NCI-H1694 treated with DMSO at 0.1 percent for 48 hours (cell line): ENCODE results near the gene ATP10A.

Experiments
- DNase-seq: peaks from one replicate; lab custom pipeline; 2025; lab: John Stamatoyannopoulos, UW

Gene ATP10A

DNA sequence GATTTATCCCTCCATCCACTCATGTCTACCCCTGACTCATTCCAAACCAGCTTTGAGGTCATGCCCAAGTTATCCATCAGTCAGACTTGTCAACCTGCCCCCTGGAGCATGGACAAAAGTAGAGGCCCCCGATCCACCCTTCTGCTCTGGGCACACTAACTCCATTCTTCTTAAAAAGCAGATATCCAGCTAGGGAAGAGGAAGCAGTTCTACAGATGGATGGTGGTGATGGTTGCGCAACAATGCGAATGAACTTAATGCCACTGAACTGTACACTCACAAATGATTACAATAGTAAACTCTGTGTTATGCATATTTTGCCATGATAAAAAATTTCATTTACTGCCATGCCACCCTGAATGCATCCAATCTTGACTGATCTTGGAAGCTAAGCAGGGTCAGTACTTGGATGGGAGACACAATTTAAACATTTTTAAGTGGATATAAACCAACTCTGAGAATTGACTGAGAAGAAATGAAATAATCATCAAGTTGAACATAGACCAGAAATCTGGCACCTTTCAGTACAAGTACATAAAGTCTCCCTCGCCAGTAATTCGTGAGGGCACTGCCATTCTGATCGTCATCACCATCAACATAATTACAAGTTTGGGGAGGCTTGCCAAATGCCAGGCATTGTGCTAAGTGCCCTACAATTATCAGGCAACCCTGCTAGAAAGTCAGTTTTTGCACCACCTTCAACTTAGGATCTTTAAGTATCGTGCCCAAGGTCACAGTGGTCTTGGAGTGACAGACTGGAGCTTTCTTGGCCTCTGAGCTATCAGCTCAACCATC is 124.8 kb downstream of the ATP10A start:
- no peak for DNase-seq

DNA sequence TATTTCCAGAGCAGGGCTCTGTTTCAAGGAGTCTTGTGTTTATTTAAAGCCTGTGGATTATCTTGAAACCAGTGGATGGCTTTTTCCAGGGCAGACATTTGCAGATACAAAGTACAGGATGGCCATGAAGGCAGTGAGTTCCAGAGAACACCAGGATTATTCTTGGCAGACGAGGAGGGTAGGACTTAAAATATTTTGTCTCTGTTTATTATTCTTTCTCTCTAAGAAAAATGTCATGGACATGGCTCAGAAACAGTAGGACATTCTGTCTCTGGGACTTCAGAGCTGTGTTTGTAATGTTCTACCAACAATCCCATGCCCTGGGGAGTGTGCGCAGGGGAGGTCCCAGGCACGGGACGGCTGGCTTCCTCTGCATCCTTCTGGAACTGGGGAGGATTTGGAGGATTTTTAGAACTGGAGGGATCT is 125.9 kb downstream of the ATP10A start:
- DNase-seq = no peak

DNA sequence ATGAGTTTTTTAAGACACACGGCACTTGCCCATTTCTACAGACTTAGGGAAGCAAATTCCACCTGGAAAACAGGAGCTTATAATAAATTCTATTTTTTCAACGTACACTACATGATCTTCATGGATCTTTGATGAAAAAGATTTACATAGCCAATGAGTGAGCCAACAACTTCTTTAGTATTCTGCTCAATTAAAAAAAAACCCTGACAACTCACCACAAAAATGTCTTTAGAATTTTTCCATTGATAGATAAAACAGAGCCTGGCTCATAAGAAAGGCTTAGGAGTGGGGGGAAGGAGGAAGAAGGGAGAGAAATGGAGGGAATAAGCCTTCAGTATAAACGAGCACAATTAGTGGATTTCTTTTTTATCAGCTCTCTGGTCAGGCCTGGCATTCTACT is 126.7 kb downstream of the ATP10A start:
- no peak for DNase-seq

DNA sequence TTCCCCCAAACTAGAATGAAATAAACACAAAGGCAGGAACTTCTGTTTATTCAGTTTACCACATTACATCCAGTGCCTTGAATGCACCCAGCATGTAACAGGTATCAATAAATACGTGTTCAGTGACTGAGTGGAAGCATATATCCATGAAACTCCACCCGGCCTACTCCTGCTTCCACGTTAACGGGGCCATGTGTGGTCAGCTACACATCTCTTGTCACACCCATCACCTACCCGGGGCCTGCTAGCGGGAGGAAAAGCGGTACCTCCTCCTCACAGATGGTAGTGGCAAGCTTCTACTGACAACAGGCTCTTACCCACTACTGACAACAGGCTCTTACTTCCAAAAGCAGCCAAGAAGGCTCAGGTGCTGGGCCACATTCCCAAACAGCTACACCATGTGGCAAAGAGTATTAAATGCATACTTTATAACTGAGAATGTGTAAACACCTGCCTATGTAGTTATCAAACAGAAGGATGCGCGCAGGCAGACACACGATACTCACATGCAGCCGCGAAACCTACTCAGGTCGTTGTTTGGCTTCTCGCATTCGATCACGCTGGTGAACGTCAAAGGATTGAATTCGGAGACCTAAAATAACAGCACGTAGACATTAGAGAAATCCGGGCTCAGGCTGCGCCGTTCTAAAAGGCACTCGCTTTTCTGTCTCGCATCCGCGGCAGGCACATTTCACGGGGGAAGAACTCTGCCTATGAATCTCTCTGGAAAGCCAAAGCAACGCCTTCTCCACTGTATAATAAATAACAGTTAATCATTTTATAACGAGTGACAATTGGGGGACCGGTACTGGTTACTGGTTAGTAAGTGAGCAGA is 127.4 kb downstream of the ATP10A start:
- no peak for DNase-seq

DNA sequence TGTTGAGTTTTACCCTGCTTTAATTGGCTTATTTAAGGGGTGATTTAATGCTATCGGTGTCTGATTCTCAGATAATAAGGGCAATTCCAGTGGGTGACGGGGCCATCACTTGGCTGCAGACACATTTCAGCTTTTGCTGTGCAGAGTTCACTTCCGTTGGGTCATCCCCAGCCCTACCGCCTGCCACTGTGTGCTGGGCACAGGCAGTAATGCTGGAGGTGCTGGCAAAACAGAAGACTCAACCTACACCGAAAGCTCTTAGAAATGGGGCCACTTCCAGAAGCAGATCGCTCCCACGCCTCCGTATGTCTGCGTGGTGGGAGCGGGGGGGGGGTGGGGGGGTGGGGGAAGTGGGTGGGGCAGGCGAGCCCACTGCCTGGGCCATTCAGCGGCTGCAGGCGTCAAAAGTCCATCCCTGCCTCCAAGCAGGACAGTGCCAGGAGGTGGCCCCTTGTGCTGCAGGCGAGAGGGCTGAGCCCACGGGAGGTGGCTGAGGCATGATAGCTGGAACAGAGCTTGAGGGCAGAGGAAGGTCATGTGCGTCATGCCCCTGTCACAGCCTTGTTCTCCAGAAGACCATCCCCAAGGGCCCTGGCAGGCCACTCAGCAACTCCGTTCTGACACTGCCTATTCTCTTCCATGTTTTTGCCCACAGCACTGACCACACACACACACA is 128.3 kb downstream of the ATP10A start:
- no peak for DNase-seq

DNA sequence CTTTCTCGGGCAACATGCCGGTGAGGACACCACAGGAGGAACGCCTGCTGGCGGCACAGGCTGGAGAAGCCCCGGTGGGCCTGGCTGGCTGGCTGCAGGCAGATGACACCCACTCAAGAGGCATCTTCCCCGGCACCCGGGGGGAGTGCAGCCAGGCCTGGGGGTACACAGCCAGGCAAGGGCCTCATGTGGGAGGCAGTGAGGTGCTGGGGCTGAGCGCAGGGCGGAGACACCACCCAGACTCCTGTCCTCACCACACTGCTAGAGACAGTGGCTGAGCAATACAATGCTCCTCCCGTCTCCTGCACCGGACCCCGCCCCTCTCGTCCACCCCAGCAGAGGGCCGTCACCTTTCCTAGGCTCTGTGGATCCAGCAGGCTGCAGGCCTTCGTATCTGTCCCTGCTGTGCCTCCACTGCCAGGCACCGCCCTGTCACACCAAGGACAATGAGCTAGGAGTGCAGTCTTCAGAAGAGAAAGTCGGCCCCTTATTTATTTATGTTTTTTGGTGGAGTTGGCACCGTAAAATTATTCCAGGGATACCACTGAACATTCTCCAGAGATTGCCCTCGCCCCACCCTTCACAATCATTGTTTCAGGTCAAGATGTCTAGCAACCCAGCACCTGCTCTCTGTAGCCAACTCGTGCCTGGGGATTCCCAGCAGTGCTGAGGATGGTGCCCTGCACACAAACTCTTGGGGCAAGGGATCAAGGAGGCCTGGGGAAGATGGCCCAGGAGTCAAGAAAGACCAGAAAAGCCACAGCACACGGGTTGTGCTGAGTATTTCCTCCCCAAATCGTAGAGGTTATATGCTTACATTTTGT is 129.1 kb downstream of the ATP10A start:
- DNase-seq = no peak

DNA sequence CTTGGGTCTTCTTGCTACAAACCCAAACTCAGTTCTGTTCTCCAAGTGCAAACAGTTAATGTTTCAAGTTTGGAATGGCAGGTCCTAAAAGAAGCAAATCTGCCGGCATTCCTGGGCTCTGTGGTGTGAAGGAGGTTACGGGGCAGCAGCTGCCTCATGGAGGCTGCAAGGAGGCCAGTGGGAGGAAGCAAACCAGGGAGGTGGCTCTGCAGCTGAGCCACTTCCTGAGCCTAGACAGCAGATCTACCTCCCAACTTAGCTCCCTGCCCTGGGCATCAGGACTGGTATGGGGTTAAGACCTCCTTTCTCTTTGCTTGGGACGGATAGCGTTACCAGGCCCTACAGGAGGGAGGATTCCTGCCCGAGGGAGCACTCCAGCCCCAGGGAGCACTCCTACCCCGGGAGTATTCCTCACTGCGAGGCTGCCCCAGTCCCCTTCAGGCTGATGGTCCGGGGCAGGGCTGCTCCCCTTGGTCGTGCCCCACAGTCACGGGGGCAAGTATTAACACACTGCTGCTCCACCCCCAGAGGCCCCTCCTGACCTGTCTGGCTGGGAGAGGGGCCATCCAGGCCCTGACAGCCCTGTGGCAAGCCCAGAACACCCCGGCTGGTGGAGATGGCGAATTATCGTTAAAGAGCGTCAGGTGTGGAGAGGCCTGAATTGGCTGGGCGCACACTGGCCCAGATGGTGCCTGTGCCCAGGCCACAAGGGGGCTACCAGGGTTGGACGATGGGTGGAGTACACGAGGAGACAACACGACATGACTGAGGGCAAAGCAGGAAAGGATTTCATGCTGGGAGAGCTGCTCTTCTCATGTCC is 129.9 kb downstream of the ATP10A start:
- no peak for DNase-seq

DNA sequence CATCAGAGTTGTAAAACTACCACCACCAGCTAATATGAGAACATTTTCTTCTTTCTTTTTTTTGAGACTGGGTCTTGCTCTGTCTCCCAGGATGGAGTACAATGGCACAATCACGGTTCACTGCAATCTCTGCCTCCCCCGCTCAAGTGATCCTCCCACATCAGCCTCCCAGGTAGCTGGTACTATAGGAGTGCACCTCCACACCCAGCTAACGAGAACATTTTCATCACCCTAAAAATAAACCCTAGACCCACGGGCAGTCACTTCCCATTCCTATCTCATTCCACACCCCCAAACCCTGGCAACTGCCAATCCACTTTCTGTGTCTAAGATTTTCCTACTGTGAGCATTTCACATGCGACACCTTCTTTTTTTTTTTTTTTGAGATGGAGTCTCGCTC is 130.9 kb downstream of the ATP10A start:
- no peak for DNase-seq

DNA sequence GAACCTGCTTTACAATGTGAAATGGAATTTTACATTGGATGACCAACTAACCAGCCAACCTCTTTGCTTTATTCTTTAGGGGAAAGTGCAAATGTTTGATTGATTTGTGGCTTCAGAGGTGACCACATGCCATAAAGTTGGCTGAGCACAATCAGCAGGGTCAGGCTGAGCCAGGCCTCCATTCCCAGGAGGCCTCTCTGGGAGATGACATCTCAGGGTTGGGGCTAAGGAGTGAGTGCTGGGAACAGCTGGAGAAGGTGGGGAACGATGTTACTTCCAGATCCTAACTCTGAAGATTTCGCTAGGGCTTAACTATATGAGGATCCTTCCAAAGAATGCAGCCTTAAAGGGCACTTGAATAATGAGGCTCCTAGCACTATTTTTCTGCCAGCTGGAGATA is 131.7 kb downstream of the ATP10A start:
- DNase-seq = no peak

DNA sequence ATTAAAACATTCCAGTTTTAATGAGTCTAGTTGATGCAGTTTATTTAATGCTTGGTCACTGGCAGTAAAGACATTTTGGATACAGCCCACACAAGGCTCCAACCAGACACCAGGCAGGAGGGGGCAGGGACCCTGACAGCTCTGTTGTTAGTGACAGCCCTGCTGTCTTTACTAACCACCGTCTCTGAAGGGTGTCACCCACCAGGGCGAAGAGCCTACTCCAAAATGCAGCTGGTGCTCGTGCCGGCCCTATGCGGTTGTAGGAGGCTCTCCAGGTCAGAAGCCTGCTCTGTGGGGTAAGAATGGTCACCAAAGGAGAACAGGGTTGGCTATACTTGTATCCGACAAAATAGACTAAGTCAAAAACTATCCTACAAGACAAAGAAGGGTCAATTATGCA is 132.2 kb downstream of the ATP10A start:
- no peak for DNase-seq

DNA sequence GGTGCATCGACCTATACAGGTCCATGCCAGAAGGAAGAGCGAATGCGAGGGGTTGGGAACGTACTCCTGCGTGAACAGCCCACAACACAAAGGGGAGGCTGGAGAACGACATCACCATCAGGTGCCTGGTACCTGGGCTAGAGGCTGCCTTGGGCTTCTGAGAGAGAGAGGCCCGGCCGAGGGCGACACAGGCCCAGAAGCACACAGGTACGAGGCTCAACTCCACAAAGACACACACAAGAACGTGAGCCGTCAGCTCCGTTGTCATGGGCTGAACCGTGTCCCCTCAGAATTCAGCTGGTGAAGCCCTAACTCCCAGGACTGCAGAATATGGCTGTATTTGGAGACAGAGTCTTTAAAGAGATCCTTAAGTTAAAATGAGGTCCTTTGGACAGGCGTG is 134.3 kb downstream of the ATP10A start:
- DNase-seq = no peak

DNA sequence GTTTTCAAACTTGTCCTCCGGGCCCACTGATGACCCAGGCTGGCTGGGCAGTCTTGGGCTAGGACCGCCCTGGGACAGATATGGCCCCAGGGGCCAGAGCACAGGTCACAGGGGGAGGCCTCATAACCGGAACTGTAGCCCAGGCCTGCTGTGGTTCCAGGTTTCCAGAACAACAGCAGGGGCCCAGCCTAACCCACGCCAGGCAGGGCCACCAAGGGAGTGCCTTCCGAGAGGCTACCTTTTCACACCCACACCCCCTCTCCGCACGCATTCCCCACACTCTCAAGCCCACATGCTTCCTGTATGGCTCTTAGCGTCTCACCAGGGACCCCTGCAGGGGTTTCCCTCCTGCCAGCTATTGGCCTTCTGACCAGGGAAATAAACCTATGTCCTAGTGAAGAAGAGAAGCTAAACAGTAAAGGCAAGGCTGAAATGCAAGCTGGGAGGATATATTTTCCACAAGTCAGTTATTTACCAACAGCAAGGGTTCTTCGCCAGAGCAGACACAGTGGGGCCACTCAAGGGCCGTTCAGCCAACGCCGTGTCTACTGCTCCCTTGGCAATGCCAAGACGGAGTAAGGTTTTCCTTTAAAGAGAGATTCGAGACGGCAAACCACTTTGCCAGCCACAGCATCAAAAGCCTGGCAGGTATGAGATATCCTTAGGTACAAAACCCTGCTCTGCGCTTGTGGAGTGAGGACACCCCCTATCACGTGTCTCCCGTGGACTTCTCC is 135.1 kb downstream of the ATP10A start:
- no peak for DNase-seq

DNA sequence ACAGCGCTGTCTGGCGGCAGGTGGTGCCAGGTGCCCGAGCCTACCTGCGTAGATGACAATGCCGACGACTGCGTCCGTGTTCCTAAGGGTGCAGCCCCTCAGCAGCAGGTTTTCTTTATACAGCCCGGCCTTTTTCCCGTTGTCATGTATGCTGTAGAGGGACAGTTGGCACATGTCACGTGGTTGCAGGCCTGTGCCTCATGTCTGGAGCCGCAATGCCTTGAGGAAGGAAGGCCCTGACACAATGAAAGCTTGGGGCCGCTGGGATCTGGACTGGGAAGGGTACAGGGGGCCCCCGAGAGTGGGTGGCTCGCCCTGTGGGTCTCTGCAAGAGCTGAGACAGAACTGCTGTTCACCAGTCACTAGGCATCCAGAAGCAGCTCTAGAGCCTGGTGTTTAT is 136.0 kb downstream of the ATP10A start:
- no peak for DNase-seq

DNA sequence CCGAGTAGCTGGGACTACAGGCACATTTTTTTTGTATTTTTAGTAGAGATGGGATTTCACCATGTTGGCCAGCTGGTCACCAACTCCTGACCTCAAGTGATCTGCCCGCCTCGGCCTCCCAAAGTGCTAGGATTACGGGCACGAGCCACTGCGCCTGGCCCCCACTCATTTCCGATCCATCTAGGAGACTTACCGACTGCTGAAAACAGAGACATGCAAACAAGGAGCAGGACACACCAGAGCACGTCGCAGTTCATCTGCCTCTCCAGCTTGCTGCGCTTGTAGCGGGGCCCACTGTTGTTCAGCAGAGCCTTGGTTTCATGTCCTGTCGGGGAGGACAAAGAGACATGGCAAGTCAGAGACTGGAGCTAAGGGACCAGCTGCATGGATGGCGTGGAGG is 137.4 kb downstream of the ATP10A start:
- no peak for DNase-seq

DNA sequence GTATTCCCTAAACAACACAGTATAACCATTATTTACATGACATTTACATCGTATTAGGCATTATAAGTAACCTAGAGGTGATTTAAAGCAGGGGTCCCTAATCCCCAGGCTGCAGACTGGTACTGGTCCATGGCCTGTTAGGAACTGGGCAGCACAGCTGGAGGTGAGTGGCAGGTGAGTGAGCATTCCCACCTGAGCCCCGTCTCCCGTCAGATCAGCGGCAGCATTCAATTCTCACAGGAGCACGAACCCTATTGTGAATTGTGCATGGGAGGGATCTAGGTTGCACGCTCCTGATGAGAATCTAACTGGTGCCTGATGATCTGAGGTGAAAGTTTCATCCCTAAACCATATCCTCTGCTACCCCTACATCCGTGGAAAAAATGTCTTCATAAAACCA is 138.2 kb downstream of the ATP10A start:
- no peak for DNase-seq

DNA sequence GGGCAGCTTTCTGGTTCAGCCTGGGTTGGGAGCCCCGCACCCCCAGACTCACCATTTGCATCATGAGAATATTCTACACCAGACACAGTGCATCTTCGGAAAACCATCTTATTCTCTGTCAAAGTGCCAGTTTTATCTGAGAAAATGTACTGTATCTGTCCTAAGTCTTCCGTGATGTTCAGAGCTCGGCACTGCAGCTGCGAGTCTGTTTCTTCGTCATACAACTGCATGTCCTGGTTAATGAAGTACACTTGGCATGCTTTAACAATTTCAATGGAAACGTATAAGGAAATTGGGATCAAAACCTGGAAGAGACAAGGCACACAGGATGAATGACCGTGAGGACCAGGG is 141.5 kb downstream of the ATP10A start:
- DNase-seq = no peak

DNA sequence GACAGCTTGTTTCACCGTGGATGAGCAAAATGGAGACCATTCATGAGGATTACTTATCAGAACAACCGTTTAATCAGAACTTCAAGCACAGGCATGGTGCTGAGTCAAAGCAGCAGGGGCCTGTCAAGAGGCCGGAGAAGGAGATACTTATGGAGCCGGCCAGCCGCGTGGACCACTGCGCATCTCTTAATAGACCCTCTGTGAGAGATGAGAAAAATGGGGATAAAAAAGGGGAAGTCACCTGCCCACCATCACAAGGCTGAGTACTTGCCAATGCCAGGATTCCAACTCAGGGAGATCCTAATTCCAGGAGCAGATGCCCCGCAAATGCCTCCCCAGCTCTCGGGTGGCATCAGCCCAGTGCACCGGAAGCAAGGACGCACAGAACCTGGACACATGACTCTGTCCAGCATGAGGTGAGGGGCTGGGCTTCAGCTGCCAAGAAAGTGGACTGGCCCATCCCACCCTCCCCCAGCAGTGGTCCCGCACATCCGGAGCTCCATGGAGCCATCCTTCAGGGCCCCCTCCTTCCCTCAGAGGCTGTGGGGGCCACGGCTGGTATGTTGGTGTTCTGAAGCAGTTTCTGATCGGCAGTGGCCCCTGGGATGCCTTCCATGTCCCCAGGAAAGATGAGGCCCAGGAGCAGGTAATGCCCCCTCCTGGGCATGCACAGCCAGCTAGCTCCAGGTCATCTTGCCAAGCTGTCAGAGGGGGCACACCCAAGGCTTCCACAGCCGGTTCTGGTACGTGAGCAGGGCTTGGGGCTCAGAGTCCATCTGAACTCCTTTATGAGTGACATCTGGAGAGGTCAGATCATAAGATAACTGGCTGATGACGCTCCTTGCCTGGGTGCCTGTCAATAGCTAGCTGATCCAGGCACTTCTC is 143.8 kb downstream of the ATP10A start:
- no peak for DNase-seq

DNA sequence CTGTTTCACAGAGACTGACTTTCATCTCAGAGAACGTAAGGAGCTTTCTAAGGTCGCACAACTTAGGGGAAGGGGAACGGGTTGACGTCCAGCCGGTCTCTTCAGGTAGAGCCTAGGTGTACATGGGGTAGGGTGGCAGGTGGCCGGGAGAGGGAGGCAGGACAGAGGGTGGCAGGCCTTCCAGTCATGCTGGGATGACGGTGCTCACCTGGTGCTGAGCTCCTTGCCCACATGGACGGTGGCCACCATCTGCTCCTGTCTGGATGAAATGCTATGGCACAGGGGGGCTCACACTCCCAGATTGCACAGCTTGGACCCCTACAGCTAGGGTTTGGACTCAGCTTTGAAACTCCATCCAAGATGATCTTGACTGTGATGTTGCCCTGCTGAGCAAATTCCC is 144.5 kb downstream of the ATP10A start:
- no peak for DNase-seq

DNA sequence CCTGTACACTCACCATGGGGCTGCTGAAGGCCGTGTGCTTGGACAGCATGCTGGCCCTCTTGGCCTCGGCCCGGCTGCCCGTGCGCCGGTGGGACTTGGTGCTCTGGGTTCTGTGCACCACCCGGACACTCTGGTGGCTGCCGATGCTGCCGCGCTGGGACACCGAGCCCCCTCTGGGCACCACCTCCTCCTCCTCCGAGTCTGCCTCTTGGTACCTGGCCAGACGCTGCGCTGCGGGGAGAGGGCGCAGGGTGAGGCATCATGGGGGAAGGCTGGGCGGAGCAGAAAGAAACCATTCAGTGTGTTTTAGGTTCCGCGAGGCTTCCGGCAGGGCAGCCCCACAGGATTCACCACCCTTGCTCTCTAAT is 145.0 kb downstream of the ATP10A start:
- no peak for DNase-seq
